RWPE1 (cell line): ENCODE data around the gene RPS5.
A peak's percentile ranks its signal among the peaks of the same experiment; 100 is the strongest.
"Not testable (repeated sequence)": the region's sequence is repeated elsewhere in the genome, so short reads cannot be mapped to it uniquely, and the experiment has no call there.

Experiments used
- CTCF ChIA-PET: fragments of 350-600 bp; sonication (Branson Sonifier 250); formaldehyde crosslinking; extraction: SDS; loops from one replicate; lab custom pipeline; 2021; lab: Yijun Ruan, JAX
- POLR2A ChIA-PET: fragments of 400-600 bp; formaldehyde crosslinking; extraction: SDS; loops from one replicate; lab custom pipeline; 2020; ENCODE audit warnings: antibody characterized with exemption; ENCODE audit not compliant: low non-redundant PET; lab: Yijun Ruan, JAX
- DNase-seq: peaks from one replicate; pipeline ENCODE4 v3.0.0; 2012; ENCODE audit warnings: low spot score
- H3K27ac ChIP-seq: fragments of 450-650 bp; 2 replicates; pipeline ENCODE4 v1.5.1; 2017
- CTCF ChIP-seq: fragments of 450-650 bp; conservative IDR thresholded peaks from 2 replicates; pipeline ENCODE4 v1.5.1; 2017; ENCODE audit warnings: low read depth, mild to moderate bottlenecking

The RPS5 gene

GRCh38 chr19:58398087-58398486, 11.0 kb downstream of the RPS5 start:
- ChIA-PET CTCF (no interaction called here), POLR2A (no interaction called here)
- DNase-seq, result no peak
- TF ChIP-seq CTCF, result no peak
- peak overlapping the region; percentile 7; the same call in 1 of the 2 replicates for H3K27ac ChIP-seq

GRCh38 chr19:58398545-58398944, 11.5 kb downstream of the RPS5 start:
- POLR2A ChIA-PET, result no interaction called here
- TF ChIP-seq CTCF, result no peak
- peak overlapping the region; percentile 7; the same call in 1 of the 2 replicates for H3K27ac ChIP-seq
- no peak for DNase-seq
- CTCF ChIA-PET, result no interaction called here

DNA sequence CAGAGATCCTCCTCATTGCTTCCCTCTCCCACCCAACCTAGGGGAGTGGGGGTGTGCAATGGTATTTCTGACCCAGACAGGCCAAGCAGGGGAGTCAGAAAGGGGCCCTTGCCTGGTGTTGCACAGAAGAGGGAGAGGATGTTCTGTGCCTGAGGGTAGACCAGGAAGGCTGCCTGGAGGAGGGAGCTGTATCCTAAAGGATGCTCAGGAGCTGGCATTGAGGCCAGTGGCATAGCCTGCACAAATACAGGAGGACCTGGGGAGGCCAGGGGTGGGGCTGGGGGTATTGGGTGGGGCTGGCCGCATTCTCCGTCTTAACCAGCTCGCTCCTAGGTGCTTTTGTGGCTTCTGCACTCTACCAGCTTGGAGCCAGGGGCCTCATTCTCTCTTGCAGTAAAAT, 12.8 kb downstream of the RPS5 start:
- peak overlapping the region; percentile 79 for H3K27ac ChIP-seq
- ChIA-PET POLR2A (no interaction called here), CTCF (no interaction called here)
- DNase-seq, result no peak
- TF ChIP-seq CTCF, result no peak

DNA sequence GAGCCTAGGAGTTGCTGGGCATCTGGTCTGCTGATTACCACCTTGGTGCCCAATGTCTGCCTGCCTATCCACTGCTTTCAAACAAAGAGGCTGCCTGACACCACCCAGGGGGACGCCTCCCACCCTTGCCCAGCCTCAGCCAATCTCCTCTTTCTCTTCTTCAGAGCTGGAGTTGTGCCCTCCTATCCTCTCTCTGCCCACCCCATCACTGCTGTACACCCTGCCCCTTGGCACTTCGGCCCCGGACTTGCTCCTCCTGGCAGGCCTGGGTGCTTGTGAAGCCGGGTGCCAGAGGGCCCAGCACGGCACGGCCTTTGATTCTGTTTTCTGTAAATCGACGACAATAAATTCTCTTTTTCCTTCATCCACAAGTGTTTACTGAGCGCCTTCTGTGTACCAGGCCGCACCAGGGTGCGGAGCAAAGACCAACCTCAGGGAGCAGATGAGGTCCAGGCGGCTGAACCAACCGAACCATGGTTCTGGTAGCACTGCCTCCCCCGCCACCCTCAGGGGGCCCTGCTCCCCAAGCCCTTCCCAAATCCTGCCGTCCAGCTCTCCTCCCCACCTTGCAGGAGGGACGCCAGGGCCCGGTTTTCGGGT, 13.3 kb downstream of the RPS5 start:
- H3K27ac ChIP-seq, result peak overlapping the region; percentile 79
- no peak for TF ChIP-seq CTCF
- POLR2A ChIA-PET, result no interaction called here
- CTCF ChIA-PET, result no interaction called here
- no peak for DNase-seq

- ChIA-PET POLR2A (no interaction called here), CTCF (no interaction called here)
- DNase-seq, result peak; percentile 98
- TF ChIP-seq CTCF, result no peak
- peak overlapping the region; percentile 79 for H3K27ac ChIP-seq
These were observed 14.1 kb downstream of the RPS5 start for GRCh38 chr19:58400916-58401839.

GRCh38 chr19:58401840-58402421, 14.9 kb downstream of the RPS5 start:
- H3K27ac ChIP-seq, result peak overlapping the region; percentile 79
- POLR2A ChIA-PET, result interaction anchor here (0.7 kb wide), 1 partner anchor 14 kb away, joined by 8 read pairs; no protein-coding TSS in a partner anchor
- TF ChIP-seq CTCF, result no peak
- CTCF ChIA-PET, result no interaction called here
- DNase-seq, result no peak

GRCh38 chr19:58403920-58404478, 16.9 kb downstream of the RPS5 start:
- H3K27ac ChIP-seq, DNase-seq, CTCF ChIA-PET: not testable (repeated sequence)
- POLR2A ChIA-PET, result interaction anchor here (0.8 kb wide), 1 partner anchor 54 kb away, joined by 3 read pairs; no protein-coding TSS in a partner anchor
